ENCODE data around the gene KLF13. TPM values are rescaled to one million over a fixed set of nuclear protein-coding genes. Genes with fewer than 3 reads are reported as not detected.

Gene KLF13
- total RNA-seq, 1 experiment from 2014 or later: 78.6 TPM

- in situ Hi-C loops (cut with HindIII; ENCODE audit: low pct_unique_long_range_greater_than_20kb, low sequenced_read_pairs): no loop called here
- H3K27ac ChIP-seq (ENCODE audit: low read length): no peak overlapping the region
- intact Hi-C loops (cut with micrococcal nuclease; ENCODE audit: unreplicated experiment): no loop called here
- no peak for TF ChIP-seq SIN3A (IDR thresholded peaks at IDR 0.05; ENCODE audit: borderline replicate concordance, insufficient read depth, low read depth, low read length)
- no peak for TF ChIP-seq CTCF (IDR thresholded peaks at IDR 0.05)
- TF ChIP-seq POLR2AphosphoS5 (IDR thresholded peaks at IDR 0.05; ENCODE audit: low read depth, low read length): no peak
- no TSS peak for BruUV-seq (replicated peaks)
- no peaks in the 10 kb centered on the region for H3K9me3 ChIP-seq (ENCODE audit: control insufficient read depth, insufficient read depth, low read depth, low read length)
- peaks cover 9% of the 10 kb centered on the region for H3K4me1 ChIP-seq (ENCODE audit: control insufficient read depth, insufficient read depth, low read length)
- CTCF ChIA-PET: interaction anchor here (0.6 kb wide), 1 partner anchor 167 kb away, joined by 3 read pairs; no protein-coding TSS in a partner anchor
- no peak overlapping the region for H3K4me3 ChIP-seq (ENCODE audit: low read depth in 2 of 2, low read length in 2 of 2)
- ATAC-seq: no peak
- H3K36me3 ChIP-seq (ENCODE audit: control insufficient read depth, insufficient read depth, low read length): no peaks in the 10 kb centered on the region
- H3K27me3 ChIP-seq (ENCODE audit: control insufficient read depth, insufficient read depth, low read length): no peaks in the 10 kb centered on the region
- POLR2A ChIA-PET: no interaction called here
- no peak for DNase-seq (ENCODE audit: low read depth, low spot score)
These were observed 37.8 kb downstream of the KLF13 start for GRCh38 chr15:31364301-31365031.

GRCh38 chr15:31365032-31365654 lies 38.5 kb downstream of the KLF13 start:
- Histone ChIP-seq H3K27me3 (ENCODE audit: control insufficient read depth, insufficient read depth, low read length) (no peaks in the 10 kb centered on the region), H3K27ac (ENCODE audit: low read length) (no peak overlapping the region), H3K36me3 (ENCODE audit: control insufficient read depth, insufficient read depth, low read length) (no peaks in the 10 kb centered on the region), H3K4me3 (ENCODE audit: low read depth in 2 of 2, low read length in 2 of 2) (no peak overlapping the region), H3K4me1 (ENCODE audit: control insufficient read depth, insufficient read depth, low read length) (peaks cover 9% of the 10 kb centered on the region), H3K9me3 (ENCODE audit: control insufficient read depth, insufficient read depth, low read depth, low read length) (no peaks in the 10 kb centered on the region)
- in situ Hi-C loops (cut with HindIII; ENCODE audit: low pct_unique_long_range_greater_than_20kb, low sequenced_read_pairs): no loop called here
- TF ChIP-seq REST (IDR thresholded peaks at IDR 0.05; ENCODE audit: insufficient read depth in 1 of 2, low read depth in 2 of 2, low read length in 1 of 2): no peak
- TF ChIP-seq CTCF (IDR thresholded peaks at IDR 0.05): no peak
- TF ChIP-seq TCF7L2 (IDR thresholded peaks at IDR 0.05; ENCODE audit: low read depth, low read length): no peak
- TF ChIP-seq POLR2AphosphoS5 (IDR thresholded peaks at IDR 0.05; ENCODE audit: low read depth, low read length): no peak
- no peak for TF ChIP-seq SIN3A (IDR thresholded peaks at IDR 0.05; ENCODE audit: borderline replicate concordance, insufficient read depth, low read depth, low read length)
- no peak for DNase-seq (ENCODE audit: low read depth, low spot score)
- intact Hi-C loops (cut with micrococcal nuclease; ENCODE audit: unreplicated experiment): no loop called here
- ChIA-PET POLR2A (no interaction called here), CTCF (no interaction called here)
- no peak for ATAC-seq
- no TSS peak for BruUV-seq (replicated peaks)
